ENCODE data around the gene AGPAT3.

Gene AGPAT3

GRCh38 chr21:43865540-43866259, 677 bp downstream of the AGPAT3 start:
- Histone ChIP-seq H3K36me3 (ENCODE audit: control insufficient read depth, low read length) (peaks cover 11% of the 10 kb centered on the region), H3K79me2 (ENCODE audit: control insufficient read depth, low read length) (peaks cover 50% of the 10 kb centered on the region), H3K27me3 (ENCODE audit: control insufficient read depth, low read length) (no peaks in the 10 kb centered on the region), H3K4me2 (ENCODE audit: low read length) (peak overlapping the region; percentile 82), H4K20me1 (ENCODE audit: control insufficient read depth, insufficient read depth, low read depth, low read length) (no peaks in the 10 kb centered on the region; the same call in 1 of the 2 replicates), H3K27ac (ENCODE audit: low read depth, low read length) (peak overlapping the region; percentile 30), H3K4me1 (ENCODE audit: control insufficient read depth, low read length) (peaks cover 46% of the 10 kb centered on the region), H3K4me3 (ENCODE audit: low read length) (peak overlapping the region; percentile 81), H3K9me3 (ENCODE audit: control insufficient read depth, insufficient read depth, low read length) (no peaks in the 10 kb centered on the region), H3F3A (ENCODE audit: control insufficient read depth, insufficient read depth) (peaks cover 13% of the 10 kb centered on the region; the same call in 1 of the 2 replicates), H3K9me2 (replicated peaks; ENCODE audit: control insufficient read depth, low read length) (no peaks in the 10 kb centered on the region)
- TF ChIP-seq CTCF (IDR thresholded peaks at IDR 0.05; ENCODE audit: low read depth, low read length, poor library complexity, severe bottlenecking) (no peak), EZH2phosphoT487 (IDR thresholded peaks at IDR 0.05; ENCODE audit: borderline replicate concordance, low read length) (no peak)

GRCh38 chr21:43866260-43866629, 1.2 kb downstream of the AGPAT3 start:
- Histone ChIP-seq H4K20me1 (ENCODE audit: control insufficient read depth, insufficient read depth, low read depth, low read length) (no peaks in the 10 kb centered on the region; the same call in 1 of the 2 replicates), H3K4me1 (ENCODE audit: control insufficient read depth, low read length) (peaks cover 42% of the 10 kb centered on the region), H3K79me2 (ENCODE audit: control insufficient read depth, low read length) (peaks cover 55% of the 10 kb centered on the region), H3F3A (ENCODE audit: control insufficient read depth, insufficient read depth) (peaks cover 13% of the 10 kb centered on the region; the same call in 1 of the 2 replicates), H3K4me3 (ENCODE audit: low read length) (peak overlapping the region; percentile 81), H3K27ac (ENCODE audit: low read depth, low read length) (peak overlapping the region; percentile 30), H3K27me3 (ENCODE audit: control insufficient read depth, low read length) (no peaks in the 10 kb centered on the region), H3K4me2 (ENCODE audit: low read length) (peak overlapping the region; percentile 82), H3K9me3 (ENCODE audit: control insufficient read depth, insufficient read depth, low read length) (no peaks in the 10 kb centered on the region), H3K9me2 (replicated peaks; ENCODE audit: control insufficient read depth, low read length) (no peaks in the 10 kb centered on the region), H3K36me3 (ENCODE audit: control insufficient read depth, low read length) (peaks cover 11% of the 10 kb centered on the region)
- TF ChIP-seq CTCF (IDR thresholded peaks at IDR 0.05; ENCODE audit: low read depth, low read length, poor library complexity, severe bottlenecking) (no peak), EZH2phosphoT487 (IDR thresholded peaks at IDR 0.05; ENCODE audit: borderline replicate concordance, low read length) (no peak)

GRCh38 chr21:43866659-43867331, 1.8 kb downstream of the AGPAT3 start:
- Histone ChIP-seq H3F3A (ENCODE audit: control insufficient read depth, insufficient read depth) (peaks cover 13% of the 10 kb centered on the region; the same call in 1 of the 2 replicates), H3K36me3 (ENCODE audit: control insufficient read depth, low read length) (peaks cover 11% of the 10 kb centered on the region), H3K79me2 (ENCODE audit: control insufficient read depth, low read length) (peaks cover 59% of the 10 kb centered on the region), H3K9me3 (ENCODE audit: control insufficient read depth, insufficient read depth, low read length) (no peaks in the 10 kb centered on the region), H3K4me3 (ENCODE audit: low read length) (peak overlapping the region; percentile 81), H3K4me1 (ENCODE audit: control insufficient read depth, low read length) (peaks cover 36% of the 10 kb centered on the region), H3K27ac (ENCODE audit: low read depth, low read length) (no peak overlapping the region), H3K4me2 (ENCODE audit: low read length) (peak overlapping the region; percentile 82), H4K20me1 (ENCODE audit: control insufficient read depth, insufficient read depth, low read depth, low read length) (no peaks in the 10 kb centered on the region; the same call in 1 of the 2 replicates), H3K27me3 (ENCODE audit: control insufficient read depth, low read length) (no peaks in the 10 kb centered on the region), H3K9me2 (replicated peaks; ENCODE audit: control insufficient read depth, low read length) (no peaks in the 10 kb centered on the region)
- TF ChIP-seq EZH2phosphoT487 (IDR thresholded peaks at IDR 0.05; ENCODE audit: borderline replicate concordance, low read length), result no peak
- TF ChIP-seq CTCF (IDR thresholded peaks at IDR 0.05; ENCODE audit: low read depth, low read length, poor library complexity, severe bottlenecking), result no peak
